ENCODE measurements around the gene SFSWAP.

- TF ChIP-seq POLR2A (IDR thresholded peaks at IDR 0.05; ENCODE audit: low read depth, low read length) (no peak), POLR2AphosphoS5 (IDR thresholded peaks at IDR 0.05; ENCODE audit: low read depth, low read length) (no peak), TAF1 (IDR thresholded peaks at IDR 0.05; ENCODE audit: low read depth, low read length) (no peak)
Measured at GRCh38 chr12:131694116-131694838, 16.6 kb upstream of the SFSWAP start.

All from GM12891 (cell line).